Hepatocyte (in vitro differentiated cells): ENCODE results near the gene ADAMTS19. TPM values are rescaled to one million over a fixed set of nuclear protein-coding genes. Genes with fewer than 3 reads are reported as not detected.

ENCODE experiments used
- DNase-seq: peaks from one replicate; pipeline ENCODE4 v3.0.0-alpha.2; 2016; ENCODE audit warnings: low spot score
- H2AFZ ChIP-seq: fragments of 200-600 bp; sonication (generic); 2 replicates; pipeline ENCODE4 v1.6.0; 2016; ENCODE audit warnings: antibody characterized with exemption, mild to moderate bottlenecking
- H3K27ac ChIP-seq: fragments of 200-600 bp; sonication (generic); 2 replicates; pipeline ENCODE4 v1.5.1; 2016; ENCODE audit warnings: mild to moderate bottlenecking
- H3K27me3 ChIP-seq: fragments of 200-600 bp; sonication (generic); 2 replicates; pipeline ENCODE4 v1.6.1; 2016
- H3K36me3 ChIP-seq: fragments of 200-600 bp; sonication (generic); replicated peaks from 2 replicates; pipeline ENCODE4 v1.5.1; 2016; ENCODE audit warnings: low read depth; ENCODE audit not compliant: insufficient read depth
- H3K4me1 ChIP-seq: fragments of 200-600 bp; sonication (generic); 2 replicates; pipeline ENCODE4 v1.5.1; 2016; ENCODE audit warnings: mild to moderate bottlenecking, moderate library complexity; ENCODE audit not compliant: insufficient read depth
- H3K4me2 ChIP-seq: fragments of 200-600 bp; sonication (generic); 2 replicates; pipeline ENCODE4 v1.6.0; 2016
- H3K4me3 ChIP-seq: fragments of 200-600 bp; sonication (generic); 2 replicates; pipeline ENCODE4 v1.5.1; 2016; ENCODE audit warnings: mild to moderate bottlenecking
- H3K79me2 ChIP-seq: fragments of 200-600 bp; sonication (generic); 2 replicates; pipeline ENCODE4 v1.6.0; 2017; ENCODE audit warnings: mild to moderate bottlenecking
- H3K9me2 ChIP-seq: fragments of 200-600 bp; sonication (generic); replicated peaks from 2 replicates; pipeline ENCODE4 v1.6.0; 2017; ENCODE audit warnings: mild to moderate bottlenecking; ENCODE audit not compliant: insufficient read depth
- H3K9me3 ChIP-seq: fragments of 200-600 bp; sonication (generic); 2 replicates; pipeline ENCODE4 v1.5.1; 2016; ENCODE audit warnings: low read depth, mild to moderate bottlenecking
- H4K20me1 ChIP-seq: fragments of 200-600 bp; sonication (generic); 2 replicates; pipeline ENCODE4 v1.6.0; 2016; ENCODE audit warnings: mild to moderate bottlenecking; ENCODE audit not compliant: insufficient read depth, poor library complexity, severe bottlenecking
- EZH2 ChIP-seq: fragments of 200-600 bp; sonication (generic); IDR thresholded peaks from 2 replicates; pipeline ENCODE4 v1.6.1; 2016; ENCODE audit warnings: antibody characterized with exemption, mild to moderate bottlenecking, borderline replicate concordance
- EZH2phosphoT487 ChIP-seq: fragments of 200-600 bp; sonication (generic); IDR thresholded peaks from one replicate; pipeline ENCODE4 v1.6.1; 2018; ENCODE audit warnings: antibody characterized with exemption, mild to moderate bottlenecking, low read depth, moderate library complexity; ENCODE audit not compliant: unreplicated experiment, severe bottlenecking
- WGBS: methylation state at CpG from one replicate; pipeline ENCODE4 v1.1.6; 2016; ENCODE audit warnings: low lambda C conversion rate; ENCODE audit errors: missing lambda C conversion rate; 5-methylcytosine and 5-hydroxymethylcytosine counted together
- polyA plus RNA-seq: library from polyadenylated mRNA; unstranded; fragments of >200 nt; fragmentation: Nextera tagmentation; extraction: Ambion mirVana; gene quantifications from 2 replicates; pipeline ENCODE4 v1.2.1, GENCODE V29; 2016
- total RNA-seq: library from RNA; depleted of rRNA; stranded (reverse); fragments of >200 nt; gene quantifications from 2 replicates; pipeline ENCODE4 v1.2.3, GENCODE V29; 2014
- TF ChIP-seq, protein P1 (sequence below): fragments of 200-600 bp; sonication (generic); IDR thresholded peaks from 2 replicates; pipeline ENCODE4 v1.5.1; 2016; ENCODE audit warnings: antibody characterized with exemption, mild to moderate bottlenecking; ENCODE audit not compliant: poor library complexity

The ADAMTS19 gene
- total and polyA plus RNA-seq, 2 experiments from 2014 or later, result 1.8 to 5.0 TPM

DNA sequence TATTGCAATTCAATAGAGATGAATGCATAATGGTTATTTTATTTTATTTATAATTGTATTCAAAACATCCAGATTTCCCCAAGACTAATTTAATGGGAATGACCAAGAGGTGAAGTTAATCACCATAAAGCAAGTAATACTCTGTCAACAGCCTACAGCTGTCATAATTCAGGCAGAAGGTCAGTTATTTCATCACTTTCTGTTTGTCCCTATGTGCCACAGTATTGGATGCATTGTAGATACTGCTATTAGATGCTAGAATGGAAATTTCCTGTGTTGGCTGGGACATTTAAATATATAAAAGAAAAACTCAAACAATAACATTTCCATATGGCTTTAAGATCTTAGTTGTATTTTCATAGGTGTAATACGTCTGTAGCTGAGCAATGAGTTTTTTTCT, 231.1 kb downstream of the ADAMTS19 start:
- Histone ChIP-seq H3K4me2 (no peak overlapping the region), H4K20me1 (no peaks in the 10 kb centered on the region), H3K4me1 (no peaks in the 10 kb centered on the region), H3K27ac (no peak overlapping the region), H3K27me3 (no peaks in the 10 kb centered on the region), H2AFZ (no peak overlapping the region), H3K79me2 (no peaks in the 10 kb centered on the region), H3K9me3 (no peaks in the 10 kb centered on the region), H3K9me2 (no peaks in the 10 kb centered on the region), H3K36me3 (no peaks in the 10 kb centered on the region), H3K4me3 (no peak overlapping the region)
- TF ChIP-seq, protein P1, sequence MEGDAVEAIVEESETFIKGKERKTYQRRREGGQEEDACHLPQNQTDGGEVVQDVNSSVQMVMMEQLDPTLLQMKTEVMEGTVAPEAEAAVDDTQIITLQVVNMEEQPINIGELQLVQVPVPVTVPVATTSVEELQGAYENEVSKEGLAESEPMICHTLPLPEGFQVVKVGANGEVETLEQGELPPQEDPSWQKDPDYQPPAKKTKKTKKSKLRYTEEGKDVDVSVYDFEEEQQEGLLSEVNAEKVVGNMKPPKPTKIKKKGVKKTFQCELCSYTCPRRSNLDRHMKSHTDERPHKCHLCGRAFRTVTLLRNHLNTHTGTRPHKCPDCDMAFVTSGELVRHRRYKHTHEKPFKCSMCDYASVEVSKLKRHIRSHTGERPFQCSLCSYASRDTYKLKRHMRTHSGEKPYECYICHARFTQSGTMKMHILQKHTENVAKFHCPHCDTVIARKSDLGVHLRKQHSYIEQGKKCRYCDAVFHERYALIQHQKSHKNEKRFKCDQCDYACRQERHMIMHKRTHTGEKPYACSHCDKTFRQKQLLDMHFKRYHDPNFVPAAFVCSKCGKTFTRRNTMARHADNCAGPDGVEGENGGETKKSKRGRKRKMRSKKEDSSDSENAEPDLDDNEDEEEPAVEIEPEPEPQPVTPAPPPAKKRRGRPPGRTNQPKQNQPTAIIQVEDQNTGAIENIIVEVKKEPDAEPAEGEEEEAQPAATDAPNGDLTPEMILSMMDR, result no peak
- TF ChIP-seq EZH2 (no peak), EZH2phosphoT487 (no peak)
- WGBS, result 100% methylated on average over 1 of the region's 1 CpG
- DNase-seq, result no peak

DNA sequence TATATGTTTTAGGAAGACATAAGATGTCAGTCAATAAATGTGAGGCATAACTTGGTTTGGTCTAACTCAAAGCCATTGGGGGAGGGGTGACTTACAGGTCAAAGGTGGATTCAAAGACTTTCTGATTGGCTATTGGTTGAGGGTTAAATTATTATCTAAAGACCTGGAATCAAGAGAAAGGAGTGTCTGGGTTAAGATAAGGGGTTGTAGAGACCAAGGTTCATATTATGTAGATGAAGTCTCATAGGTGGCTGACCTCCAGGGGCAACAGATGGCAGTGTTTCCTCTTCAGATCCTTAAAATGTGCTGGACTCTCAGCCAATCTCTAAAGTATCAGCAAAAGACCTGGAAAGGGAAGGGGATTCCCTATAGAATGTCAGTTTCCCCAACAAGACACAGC, 236.5 kb downstream of the ADAMTS19 start:
- H3K9me3 ChIP-seq, result no peaks in the 10 kb centered on the region
- no peaks in the 10 kb centered on the region for H3K27me3 ChIP-seq
- H3K79me2 ChIP-seq, result no peaks in the 10 kb centered on the region
- TF ChIP-seq EZH2, result no peak
- no peak for TF ChIP-seq EZH2phosphoT487
- H2AFZ ChIP-seq, result no peak overlapping the region
- H4K20me1 ChIP-seq, result no peaks in the 10 kb centered on the region
- H3K36me3 ChIP-seq, result no peaks in the 10 kb centered on the region
- H3K4me1 ChIP-seq, result no peaks in the 10 kb centered on the region
- no peak for DNase-seq
- H3K4me3 ChIP-seq, result no peak overlapping the region
- H3K4me2 ChIP-seq, result no peak overlapping the region
- no peak overlapping the region for H3K27ac ChIP-seq
- no peaks in the 10 kb centered on the region for H3K9me2 ChIP-seq

DNA sequence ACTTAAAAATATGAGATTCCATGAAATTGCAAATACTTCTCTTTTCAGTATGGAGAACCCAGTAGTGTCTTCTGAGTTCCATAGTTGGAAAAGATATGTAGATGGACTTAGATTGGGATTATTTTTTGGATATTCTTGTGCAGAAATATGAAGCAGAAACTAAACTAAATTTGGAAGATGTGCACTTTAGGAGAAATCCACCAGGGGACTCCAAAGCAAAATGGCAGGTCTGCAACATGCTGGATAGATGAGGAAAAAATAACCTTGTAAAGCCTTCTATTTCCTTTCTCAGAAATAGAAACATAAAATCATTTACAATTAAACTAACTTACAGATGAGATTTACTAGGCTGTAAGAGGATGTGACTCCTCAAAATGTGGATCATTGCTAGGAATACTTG, 238.6 kb downstream of the ADAMTS19 start:
- H3K79me2 ChIP-seq, result no peaks in the 10 kb centered on the region

DNA sequence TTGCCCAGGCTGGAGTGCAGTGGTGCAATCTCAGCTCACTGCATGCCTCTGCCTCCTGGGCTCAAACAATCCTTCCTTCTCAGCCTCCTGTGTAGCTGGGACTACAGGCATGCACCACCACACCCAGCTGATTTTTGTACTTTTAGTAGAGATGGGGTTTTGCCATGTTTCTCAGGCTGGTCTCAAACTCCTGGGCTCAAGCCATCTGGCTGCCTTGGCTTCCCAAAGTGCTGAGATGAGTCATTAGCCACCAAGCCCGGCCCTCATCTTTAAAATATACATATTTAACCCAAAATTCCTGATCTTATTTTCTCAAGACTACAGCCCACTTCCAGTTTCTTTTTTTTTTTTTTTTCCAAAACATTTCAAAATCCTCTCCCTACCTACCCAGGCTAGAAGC, 256.1 kb downstream of the ADAMTS19 start:
- TF ChIP-seq, protein P1, result no peak
- TF ChIP-seq EZH2 (no peak), EZH2phosphoT487 (no peak)
- H3K9me2 ChIP-seq, result no peaks in the 10 kb centered on the region
- no peak overlapping the region for H2AFZ ChIP-seq
- no peak overlapping the region for H3K4me2 ChIP-seq
- H3K4me3 ChIP-seq, result no peak overlapping the region
- WGBS, result 94% methylated on average over 1 of the region's 1 CpG
- no peak overlapping the region for H3K27ac ChIP-seq
- H3K27me3 ChIP-seq, result no peaks in the 10 kb centered on the region
- no peaks in the 10 kb centered on the region for H3K36me3 ChIP-seq
- H3K79me2 ChIP-seq, result no peaks in the 10 kb centered on the region
- H4K20me1 ChIP-seq, result no peaks in the 10 kb centered on the region
- H3K9me3 ChIP-seq, result no peaks in the 10 kb centered on the region
- DNase-seq, result no peak
- H3K4me1 ChIP-seq, result no peaks in the 10 kb centered on the region

More for the DNA sequence above, 238.6 kb downstream of the ADAMTS19 start:
- H2AFZ ChIP-seq, result no peak overlapping the region
- H3K27me3 ChIP-seq, result no peaks in the 10 kb centered on the region
- H3K9me2 ChIP-seq, result no peaks in the 10 kb centered on the region
- TF ChIP-seq EZH2 (no peak), EZH2phosphoT487 (no peak)
- TF ChIP-seq, protein P1, result no peak
- DNase-seq, result no peak
- H3K4me1 ChIP-seq, result no peaks in the 10 kb centered on the region
- H3K4me2 ChIP-seq, result no peak overlapping the region
- no peak overlapping the region for H3K27ac ChIP-seq
- H4K20me1 ChIP-seq, result no peaks in the 10 kb centered on the region
- no peak overlapping the region for H3K4me3 ChIP-seq
- no peaks in the 10 kb centered on the region for H3K9me3 ChIP-seq
- no peaks in the 10 kb centered on the region for H3K36me3 ChIP-seq
